GM12878 (cell line): ENCODE data around the gene RDH5. TPM values are rescaled to one million over a fixed set of nuclear protein-coding genes. Genes with fewer than 3 reads are reported as not detected.

Source experiments
- CBX3 ChIP-seq: fragments of 200-600 bp; sonication (generic); IDR thresholded peaks from 2 replicates; pipeline ENCODE4 v1.6.1; 2016; ENCODE audit warnings: low read depth, borderline replicate concordance
- CHD1 ChIP-seq: IDR thresholded peaks from 2 replicates; pipeline ENCODE4 v1.6.1; 2012; ENCODE audit warnings: low read depth, low read length, improper control_type of control experiment
- CHD4 ChIP-seq: fragments of 200-600 bp; sonication (generic); IDR thresholded peaks from 2 replicates; pipeline ENCODE4 v1.6.1; 2016; ENCODE audit warnings: mild to moderate bottlenecking
- HDAC2 ChIP-seq: fragments of 200-600 bp; sonication (generic); IDR thresholded peaks from 2 replicates; pipeline ENCODE4 v1.6.1; 2017
- IRF4 ChIP-seq: IDR thresholded peaks from 2 replicates; pipeline ENCODE4 v1.6.1; 2011; ENCODE audit warnings: low read depth, low read length
- JUND ChIP-seq: IDR thresholded peaks from 2 replicates; pipeline ENCODE4 v1.6.1; 2012; ENCODE audit warnings: low read depth, mild to moderate bottlenecking, low read length, improper control_type of control experiment, moderate library complexity
- KDM1A ChIP-seq: fragments of 200-600 bp; sonication (generic); IDR thresholded peaks from 2 replicates; pipeline ENCODE4 v1.6.1; 2016; ENCODE audit warnings: borderline replicate concordance
- MTA3 ChIP-seq: IDR thresholded peaks from 2 replicates; pipeline ENCODE4 v1.6.1; 2012; ENCODE audit warnings: low read length, inconsistent platforms, borderline replicate concordance
- NFYB ChIP-seq: IDR thresholded peaks from 2 replicates; pipeline ENCODE4 v1.6.1; 2011; ENCODE audit warnings: low read depth, mild to moderate bottlenecking, low read length, improper control_type of control experiment, moderate library complexity; ENCODE audit not compliant: insufficient read depth
- NRF1 ChIP-seq: conservative IDR thresholded peaks from 2 replicates; pipeline ENCODE4 v1.6.1; 2011; ENCODE audit warnings: mild to moderate bottlenecking, low read depth, low read length, improper control_type of control experiment
- SPI1 ChIP-seq: IDR thresholded peaks from 2 replicates; pipeline ENCODE4 v1.6.1; 2011; ENCODE audit warnings: low read depth, mild to moderate bottlenecking, low read length, moderate library complexity, borderline replicate concordance; ENCODE audit not compliant: insufficient read depth
- STAT3 ChIP-seq: IDR thresholded peaks from 2 replicates; pipeline ENCODE4 v1.6.1; 2011; ENCODE audit warnings: low read depth, low read length, improper control_type of control experiment
- TAF1 ChIP-seq: IDR thresholded peaks from 2 replicates; pipeline ENCODE4 v1.6.1; 2011; ENCODE audit warnings: mild to moderate bottlenecking, low read depth, low read length, borderline replicate concordance
- YBX1 ChIP-seq: fragments of 450-650 bp; IDR thresholded peaks from 2 replicates; pipeline ENCODE4 v1.6.1; 2016; ENCODE audit warnings: antibody characterized with exemption
- ZNF217 ChIP-seq: fragments of 450-650 bp; IDR thresholded peaks from 2 replicates; pipeline ENCODE4 v1.6.1; 2017; ENCODE audit warnings: antibody characterized with exemption, mild to moderate bottlenecking
- polyA plus RNA-seq, 11 experiments: library from polyadenylated mRNA; depleted of rRNA in 4 of 11; unstranded in 6 of 11; stranded (reverse) in 5 of 11; fragments of >200 nt; fragmentation: Nextera tagmentation in 4 of 11; fragmentation: Illumina TruSeq in 1 of 11; extraction: Ambion mirVana in 4 of 11; extraction: Trizol in 1 of 11; gene quantifications; 1 replicate in 1 of 11; 2 replicates in 10 of 11; pipeline versions ENCODE4 v1.2.1 to v1.2.3, GENCODE V29; 2011 to 2016; ENCODE audit warnings: inconsistent platforms in 2 of 11, missing spikeins in 2 of 11, low read depth in 1 of 11
- total RNA-seq, 4 experiments: library from RNA; depleted of rRNA in 3 of 4; stranded (reverse); fragments of >200 nt in 3 of 4; fragmentation: Illumina TruSeq in 1 of 4; extraction: Trizol in 1 of 4; gene quantifications; 2 replicates each; pipeline versions ENCODE4 v1.2.1 to v1.2.3, GENCODE V29; 2013 to 2021
- TF ChIP-seq, protein P1 (sequence below): fragments of 450-650 bp; IDR thresholded peaks from 2 replicates; pipeline ENCODE4 v1.6.1; 2017; ENCODE audit warnings: mild to moderate bottlenecking, moderate library complexity
- TF ChIP-seq, protein P2 (sequence below), 3 experiments: IDR thresholded peaks in 2 of 3; conservative IDR thresholded peaks in 1 of 3; 2 replicates each; pipeline ENCODE4 v1.5.1; 2011; ENCODE audit warnings: low read depth in 3 of 3, low read length in 3 of 3, mild to moderate bottlenecking in 3 of 3, control low read depth in 2 of 3, moderate library complexity in 2 of 3, inconsistent platforms in 1 of 3, mixed read lengths in 1 of 3; ENCODE audit not compliant: control insufficient read depth in 2 of 3, insufficient read depth in 1 of 3; ENCODE audit errors: extremely low read depth in 1 of 3
- TF ChIP-seq, protein P3 (sequence below): fragments of 450-650 bp; IDR thresholded peaks from 2 replicates; pipeline ENCODE4 v1.6.1; 2016; ENCODE audit warnings: mild to moderate bottlenecking, moderate library complexity, borderline replicate concordance
- TF ChIP-seq, protein P4 (sequence below): IDR thresholded peaks from 2 replicates; pipeline ENCODE4 v1.6.1; 2011; ENCODE audit warnings: low read depth, mild to moderate bottlenecking, low read length, moderate library complexity, borderline replicate concordance; ENCODE audit errors: extremely low read depth

Gene RDH5
- total and polyA plus RNA-seq, 10 of the 15 experiments (the other 5 are each of a cell fraction or from before 2014, with no cell fraction given): 2.6 to 11.6 (median 7.3) TPM

- TF ChIP-seq, protein P1, sequence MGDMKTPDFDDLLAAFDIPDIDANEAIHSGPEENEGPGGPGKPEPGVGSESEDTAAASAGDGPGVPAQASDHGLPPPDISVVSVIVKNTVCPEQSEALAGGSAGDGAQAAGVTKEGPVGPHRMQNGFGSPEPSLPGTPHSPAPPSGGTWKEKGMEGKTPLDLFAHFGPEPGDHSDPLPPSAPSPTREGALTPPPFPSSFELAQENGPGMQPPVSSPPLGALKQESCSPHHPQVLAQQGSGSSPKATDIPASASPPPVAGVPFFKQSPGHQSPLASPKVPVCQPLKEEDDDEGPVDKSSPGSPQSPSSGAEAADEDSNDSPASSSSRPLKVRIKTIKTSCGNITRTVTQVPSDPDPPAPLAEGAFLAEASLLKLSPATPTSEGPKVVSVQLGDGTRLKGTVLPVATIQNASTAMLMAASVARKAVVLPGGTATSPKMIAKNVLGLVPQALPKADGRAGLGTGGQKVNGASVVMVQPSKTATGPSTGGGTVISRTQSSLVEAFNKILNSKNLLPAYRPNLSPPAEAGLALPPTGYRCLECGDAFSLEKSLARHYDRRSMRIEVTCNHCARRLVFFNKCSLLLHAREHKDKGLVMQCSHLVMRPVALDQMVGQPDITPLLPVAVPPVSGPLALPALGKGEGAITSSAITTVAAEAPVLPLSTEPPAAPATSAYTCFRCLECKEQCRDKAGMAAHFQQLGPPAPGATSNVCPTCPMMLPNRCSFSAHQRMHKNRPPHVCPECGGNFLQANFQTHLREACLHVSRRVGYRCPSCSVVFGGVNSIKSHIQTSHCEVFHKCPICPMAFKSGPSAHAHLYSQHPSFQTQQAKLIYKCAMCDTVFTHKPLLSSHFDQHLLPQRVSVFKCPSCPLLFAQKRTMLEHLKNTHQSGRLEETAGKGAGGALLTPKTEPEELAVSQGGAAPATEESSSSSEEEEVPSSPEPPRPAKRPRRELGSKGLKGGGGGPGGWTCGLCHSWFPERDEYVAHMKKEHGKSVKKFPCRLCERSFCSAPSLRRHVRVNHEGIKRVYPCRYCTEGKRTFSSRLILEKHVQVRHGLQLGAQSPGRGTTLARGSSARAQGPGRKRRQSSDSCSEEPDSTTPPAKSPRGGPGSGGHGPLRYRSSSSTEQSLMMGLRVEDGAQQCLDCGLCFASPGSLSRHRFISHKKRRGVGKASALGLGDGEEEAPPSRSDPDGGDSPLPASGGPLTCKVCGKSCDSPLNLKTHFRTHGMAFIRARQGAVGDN: no peak
- no peak for TF ChIP-seq KDM1A
- TF ChIP-seq NFYB: no peak
- TF ChIP-seq YBX1: no peak
- 0 out of 2 replicates have a peak, but pooled peaks have one; percentile 45 for TF ChIP-seq ZNF217
- TF ChIP-seq, protein P2, sequence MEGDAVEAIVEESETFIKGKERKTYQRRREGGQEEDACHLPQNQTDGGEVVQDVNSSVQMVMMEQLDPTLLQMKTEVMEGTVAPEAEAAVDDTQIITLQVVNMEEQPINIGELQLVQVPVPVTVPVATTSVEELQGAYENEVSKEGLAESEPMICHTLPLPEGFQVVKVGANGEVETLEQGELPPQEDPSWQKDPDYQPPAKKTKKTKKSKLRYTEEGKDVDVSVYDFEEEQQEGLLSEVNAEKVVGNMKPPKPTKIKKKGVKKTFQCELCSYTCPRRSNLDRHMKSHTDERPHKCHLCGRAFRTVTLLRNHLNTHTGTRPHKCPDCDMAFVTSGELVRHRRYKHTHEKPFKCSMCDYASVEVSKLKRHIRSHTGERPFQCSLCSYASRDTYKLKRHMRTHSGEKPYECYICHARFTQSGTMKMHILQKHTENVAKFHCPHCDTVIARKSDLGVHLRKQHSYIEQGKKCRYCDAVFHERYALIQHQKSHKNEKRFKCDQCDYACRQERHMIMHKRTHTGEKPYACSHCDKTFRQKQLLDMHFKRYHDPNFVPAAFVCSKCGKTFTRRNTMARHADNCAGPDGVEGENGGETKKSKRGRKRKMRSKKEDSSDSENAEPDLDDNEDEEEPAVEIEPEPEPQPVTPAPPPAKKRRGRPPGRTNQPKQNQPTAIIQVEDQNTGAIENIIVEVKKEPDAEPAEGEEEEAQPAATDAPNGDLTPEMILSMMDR (IDR thresholded peaks at IDR 0.05 in 2 of 3, conservative IDR thresholded peaks at IDR 0.05 in 1 of 3; ENCODE audit: control insufficient read depth in 2 of 3, extremely low read depth in 1 of 3, insufficient read depth in 1 of 3, low read depth in 3 of 3, low read length in 3 of 3): peak in 2 of 3 experiments; percentile 6 to 19; a peak in 2 of 6 replicates
- TF ChIP-seq JUND: no peak
- TF ChIP-seq NRF1: no peak
- TF ChIP-seq CHD4: no peak
- no peak for TF ChIP-seq SPI1
- TF ChIP-seq CHD1: no peak
- TF ChIP-seq, protein P3, sequence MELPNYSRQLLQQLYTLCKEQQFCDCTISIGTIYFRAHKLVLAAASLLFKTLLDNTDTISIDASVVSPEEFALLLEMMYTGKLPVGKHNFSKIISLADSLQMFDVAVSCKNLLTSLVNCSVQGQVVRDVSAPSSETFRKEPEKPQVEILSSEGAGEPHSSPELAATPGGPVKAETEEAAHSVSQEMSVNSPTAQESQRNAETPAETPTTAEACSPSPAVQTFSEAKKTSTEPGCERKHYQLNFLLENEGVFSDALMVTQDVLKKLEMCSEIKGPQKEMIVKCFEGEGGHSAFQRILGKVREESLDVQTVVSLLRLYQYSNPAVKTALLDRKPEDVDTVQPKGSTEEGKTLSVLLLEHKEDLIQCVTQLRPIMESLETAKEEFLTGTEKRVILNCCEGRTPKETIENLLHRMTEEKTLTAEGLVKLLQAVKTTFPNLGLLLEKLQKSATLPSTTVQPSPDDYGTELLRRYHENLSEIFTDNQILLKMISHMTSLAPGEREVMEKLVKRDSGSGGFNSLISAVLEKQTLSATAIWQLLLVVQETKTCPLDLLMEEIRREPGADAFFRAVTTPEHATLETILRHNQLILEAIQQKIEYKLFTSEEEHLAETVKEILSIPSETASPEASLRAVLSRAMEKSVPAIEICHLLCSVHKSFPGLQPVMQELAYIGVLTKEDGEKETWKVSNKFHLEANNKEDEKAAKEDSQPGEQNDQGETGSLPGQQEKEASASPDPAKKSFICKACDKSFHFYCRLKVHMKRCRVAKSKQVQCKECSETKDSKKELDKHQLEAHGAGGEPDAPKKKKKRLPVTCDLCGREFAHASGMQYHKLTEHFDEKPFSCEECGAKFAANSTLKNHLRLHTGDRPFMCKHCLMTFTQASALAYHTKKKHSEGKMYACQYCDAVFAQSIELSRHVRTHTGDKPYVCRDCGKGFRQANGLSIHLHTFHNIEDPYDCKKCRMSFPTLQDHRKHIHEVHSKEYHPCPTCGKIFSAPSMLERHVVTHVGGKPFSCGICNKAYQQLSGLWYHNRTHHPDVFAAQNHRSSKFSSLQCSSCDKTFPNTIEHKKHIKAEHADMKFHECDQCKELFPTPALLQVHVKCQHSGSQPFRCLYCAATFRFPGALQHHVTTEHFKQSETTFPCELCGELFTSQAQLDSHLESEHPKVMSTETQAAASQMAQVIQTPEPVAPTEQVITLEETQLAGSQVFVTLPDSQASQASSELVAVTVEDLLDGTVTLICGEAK: no peak
- TF ChIP-seq STAT3: no peak
- no peak for TF ChIP-seq CBX3
- no peak for TF ChIP-seq HDAC2
- TF ChIP-seq TAF1: no peak
- TF ChIP-seq, protein P4, sequence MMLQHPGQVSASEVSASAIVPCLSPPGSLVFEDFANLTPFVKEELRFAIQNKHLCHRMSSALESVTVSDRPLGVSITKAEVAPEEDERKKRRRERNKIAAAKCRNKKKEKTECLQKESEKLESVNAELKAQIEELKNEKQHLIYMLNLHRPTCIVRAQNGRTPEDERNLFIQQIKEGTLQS: no peak
- no peak for TF ChIP-seq IRF4
- TF ChIP-seq MTA3: no peak
These were observed 23.5 kb downstream of the RDH5 start (continued) for GRCh38 chr12:55743406-55744339.
